HG03064 (cell line): ENCODE results near the gene PRSS58.

Source experiments
- ATAC-seq: cut with Tn5 transposase; IDR thresholded peaks from one replicate; pipeline ENCODE4 v1.9.1; 2021; ENCODE audit warnings: low read depth; ENCODE audit not compliant: unreplicated experiment

The PRSS58 gene

GRCh38 chr7:142228537-142229104 lies 29.2 kb downstream of the PRSS58 start:
- ATAC-seq: no peak
